Fibroblast of skin of left quadriceps (primary cell): ENCODE data around the gene LSM2.
"Not testable (repeated sequence)": the region's sequence is repeated elsewhere in the genome, so short reads cannot be mapped to it uniquely, and the experiment has no call there.

Source experiments
- DNase-seq, 2 experiments: peaks; one replicate each; pipeline ENCODE4 v3.0.0-alpha.2; 2013; ENCODE audit warnings: low read depth in 2 of 2

LSM2 gene

DNA sequence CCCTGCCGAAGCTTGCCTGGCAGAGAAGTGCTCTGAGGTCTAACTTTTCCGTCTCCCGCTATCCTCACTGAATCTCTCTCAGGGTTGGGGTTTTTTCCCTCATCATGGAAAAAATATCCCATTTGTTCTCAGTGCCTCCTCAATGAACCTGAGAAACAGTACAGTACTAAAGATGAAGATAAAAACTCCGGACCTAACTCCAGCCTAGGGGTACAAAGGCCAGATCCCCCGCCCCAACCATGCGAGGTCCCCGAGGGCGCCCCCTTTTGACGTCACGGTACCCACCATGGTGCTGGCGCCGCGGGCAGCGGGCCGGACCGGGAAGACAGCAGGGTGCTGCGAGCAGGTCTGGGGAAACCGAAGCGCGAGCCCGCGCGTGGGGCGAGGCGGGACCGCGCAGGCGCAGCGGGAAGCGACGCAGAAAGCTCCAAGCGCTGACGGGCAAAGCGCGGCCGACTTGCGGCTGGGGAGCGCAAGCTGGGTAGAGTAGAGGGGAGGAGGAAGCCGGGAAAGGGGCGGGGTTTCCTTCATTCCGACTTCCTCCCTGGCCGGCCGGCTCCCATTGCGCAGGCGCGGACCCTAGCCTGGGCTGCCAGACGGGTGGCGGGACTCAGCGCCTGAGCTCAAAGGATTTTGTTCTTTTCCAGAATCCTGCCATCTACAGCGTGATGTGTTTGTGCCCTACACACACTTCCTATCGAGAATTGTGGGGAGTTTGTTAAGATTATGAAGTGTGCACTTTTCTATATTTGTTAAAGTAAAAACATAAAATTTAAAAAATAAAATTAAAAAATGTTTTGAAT is at the start of gene LSM2:
Gene LSM2, minus strand, starts transcription at position 497 of the 803 bp plus-strand sequence. Its CDS starts 209 bp downstream, at position 288.
- peak; percentile 90 to 91 for DNase-seq

DNA sequence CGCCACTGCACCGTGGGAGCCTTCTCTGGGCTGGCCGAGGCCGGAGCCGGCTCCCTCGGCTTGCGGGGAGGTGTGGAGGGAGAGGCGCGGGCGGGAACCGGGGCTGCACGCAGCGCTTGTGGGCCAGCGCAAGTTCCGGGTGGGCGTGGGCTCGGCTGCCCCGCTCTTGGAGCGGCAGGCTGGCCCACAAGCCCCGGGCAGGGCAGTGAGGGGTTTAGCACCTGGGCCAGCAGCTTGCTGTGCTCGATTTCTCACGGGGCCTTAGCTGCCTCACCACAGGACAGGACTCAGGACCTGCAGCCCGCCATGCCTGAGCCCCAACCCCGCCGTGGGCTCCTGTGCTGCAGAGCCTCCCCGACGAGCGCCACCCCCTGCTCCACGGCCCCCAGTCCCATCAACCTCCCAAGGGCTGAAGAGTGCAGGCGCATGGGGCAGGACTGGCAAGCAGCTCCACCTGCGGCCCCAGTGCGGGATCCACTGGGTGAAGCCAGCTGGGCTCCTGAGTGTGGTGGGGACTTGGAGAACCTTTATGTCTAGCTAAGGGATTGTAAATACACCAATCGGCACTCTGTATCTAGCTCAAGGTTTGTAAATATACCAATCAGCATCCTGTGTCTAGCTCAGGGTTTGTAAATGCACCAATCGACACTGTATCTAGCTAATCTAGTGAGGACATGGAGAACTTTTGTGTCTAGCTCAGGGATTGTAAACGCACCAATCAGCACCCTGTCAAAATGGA is 45.4 kb upstream of the LSM2 start:
- not testable (repeated sequence) for DNase-seq

DNA sequence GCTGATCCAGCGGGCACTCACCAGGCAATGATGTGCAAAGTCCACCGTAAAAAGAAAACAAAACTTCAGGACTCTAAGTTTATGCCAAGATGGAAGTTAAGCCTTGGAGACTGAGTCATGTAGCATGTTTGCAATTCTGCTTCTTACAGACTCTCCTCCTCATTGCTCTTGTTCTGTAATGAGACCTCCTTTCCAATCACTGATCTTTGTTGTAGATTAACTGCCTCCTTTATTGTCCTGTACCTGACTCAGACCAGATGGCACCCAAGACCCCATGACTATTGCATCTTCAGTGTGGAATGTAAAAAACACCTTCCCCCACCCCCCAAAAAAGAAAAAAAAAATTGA is 44.7 kb upstream of the LSM2 start:
- DNase-seq = no peak

DNA sequence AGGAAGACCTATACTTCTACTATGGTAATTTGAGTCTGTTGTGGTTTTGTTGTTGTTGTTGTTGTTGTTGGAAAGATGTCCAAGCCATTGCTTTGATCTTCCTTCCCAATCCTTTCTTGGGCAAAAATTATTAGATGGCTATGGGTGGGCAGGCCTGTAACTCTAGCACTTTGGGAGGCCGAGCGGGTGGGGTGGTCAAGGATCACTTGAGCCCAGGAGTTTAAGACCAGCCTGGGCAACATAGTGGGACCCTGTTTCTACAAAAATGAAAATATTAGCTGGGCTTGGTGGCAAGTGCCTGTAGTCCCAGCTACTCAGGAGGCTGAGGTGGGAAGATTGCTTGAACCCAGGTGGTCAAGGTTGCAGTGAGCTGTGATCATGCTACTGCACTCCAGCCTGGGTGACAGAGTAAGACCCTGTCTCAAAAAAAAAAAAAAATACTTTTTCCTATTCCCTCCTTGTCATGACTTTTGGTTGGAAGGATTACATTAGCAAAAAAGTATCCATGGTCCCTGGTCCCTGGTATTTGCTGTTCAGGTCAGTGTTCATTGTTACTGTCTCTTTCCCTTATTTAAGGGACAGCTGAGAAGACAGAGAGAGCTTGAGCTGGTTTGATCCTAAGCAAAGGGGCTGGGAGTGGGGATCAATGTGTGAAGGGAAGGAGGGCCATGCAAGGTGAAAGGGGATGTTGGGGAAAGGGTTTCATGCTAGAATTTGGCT is 44.2 kb upstream of the LSM2 start:
- DNase-seq = no peak

DNA sequence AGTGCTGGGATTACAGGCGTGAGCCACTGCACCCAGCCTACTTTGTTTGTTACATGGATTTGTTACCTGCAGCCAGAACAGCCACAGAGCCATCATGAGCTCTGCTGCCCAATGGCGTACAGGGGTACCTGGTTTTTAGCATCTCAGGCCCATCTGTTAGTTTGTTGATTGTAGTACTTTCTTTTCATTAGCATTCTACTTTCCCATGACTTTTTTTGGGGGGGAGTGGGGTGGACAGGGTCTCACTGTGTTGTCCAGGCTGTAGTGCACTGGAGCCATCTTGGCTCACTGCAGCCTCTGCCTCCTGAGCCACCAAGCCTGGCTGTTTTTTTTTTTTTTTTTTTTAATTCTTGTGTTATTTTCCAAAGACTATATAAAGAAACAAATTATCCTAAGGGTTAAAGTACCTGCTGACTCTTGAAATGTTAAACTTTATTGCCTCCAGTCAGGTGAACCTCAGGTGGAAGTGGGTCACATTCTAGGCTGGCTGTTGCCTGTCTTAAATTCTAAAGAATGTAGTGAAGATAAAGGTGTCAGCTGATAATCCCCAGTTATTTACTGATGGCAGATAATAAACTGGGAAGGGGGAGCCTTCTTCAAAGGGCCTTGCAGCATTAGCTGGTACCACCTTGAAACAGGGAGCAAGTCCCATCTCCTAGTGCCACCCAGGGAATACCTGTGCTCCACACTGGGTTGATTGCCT is 40.7 kb upstream of the LSM2 start:
- DNase-seq = no peak

DNA sequence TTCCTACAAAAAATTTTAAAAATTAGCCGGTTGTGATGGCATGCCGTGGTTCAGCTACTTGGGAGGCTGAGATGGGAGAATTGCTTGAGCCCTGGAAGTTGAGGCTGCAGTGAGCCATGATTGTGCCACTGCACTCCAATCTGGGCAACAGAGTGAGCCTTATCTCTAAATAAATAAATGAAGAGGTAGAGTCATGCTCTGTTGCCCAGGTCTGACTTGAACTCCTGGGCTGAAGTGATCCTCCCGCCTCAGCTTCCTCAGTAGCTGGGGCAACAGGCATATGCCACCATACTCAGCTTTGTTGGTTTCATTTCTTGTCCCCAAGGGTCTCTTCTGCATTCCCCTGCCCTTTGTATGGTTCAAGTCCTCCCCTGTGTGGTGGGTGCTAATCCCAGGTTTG is 37.7 kb upstream of the LSM2 start:
- DNase-seq = no peak

DNA sequence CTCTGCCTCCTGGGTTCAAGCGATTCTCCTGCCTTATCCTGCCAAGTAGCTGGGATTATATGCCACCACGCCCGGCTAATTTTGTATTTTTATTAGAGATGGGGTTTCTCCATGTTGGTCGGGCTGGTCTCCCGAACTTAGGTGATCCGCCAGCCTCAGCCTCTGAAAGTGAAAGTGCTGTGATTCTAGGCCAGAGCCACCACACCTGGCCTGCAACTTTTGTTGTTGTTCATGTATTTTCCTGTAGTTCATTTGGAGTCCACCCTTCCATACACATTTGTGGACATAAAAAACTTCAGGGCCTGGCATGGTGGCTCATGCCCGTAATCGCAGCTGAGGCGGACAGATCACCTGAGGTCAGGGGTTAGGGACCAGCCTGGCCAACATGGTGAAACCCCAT is 35.3 kb upstream of the LSM2 start:
- no peak for DNase-seq

DNA sequence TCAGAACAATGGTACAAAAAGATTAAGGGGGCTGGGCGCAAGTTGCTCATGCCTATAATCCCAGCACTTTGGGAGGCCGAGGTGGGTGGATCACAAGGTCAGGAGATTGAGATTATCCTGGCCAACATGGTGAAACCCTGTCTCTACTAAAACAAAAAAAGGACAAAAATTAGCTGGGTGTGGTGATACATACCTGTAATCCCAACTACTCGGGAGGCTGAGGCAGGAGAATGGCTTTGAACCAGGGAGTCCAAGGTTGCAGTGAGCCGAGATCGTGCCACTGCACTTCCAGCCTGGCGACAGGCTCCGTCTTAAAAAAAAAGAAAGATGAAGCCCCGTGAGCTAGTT is 33.0 kb upstream of the LSM2 start:
- not testable (repeated sequence) for DNase-seq

DNA sequence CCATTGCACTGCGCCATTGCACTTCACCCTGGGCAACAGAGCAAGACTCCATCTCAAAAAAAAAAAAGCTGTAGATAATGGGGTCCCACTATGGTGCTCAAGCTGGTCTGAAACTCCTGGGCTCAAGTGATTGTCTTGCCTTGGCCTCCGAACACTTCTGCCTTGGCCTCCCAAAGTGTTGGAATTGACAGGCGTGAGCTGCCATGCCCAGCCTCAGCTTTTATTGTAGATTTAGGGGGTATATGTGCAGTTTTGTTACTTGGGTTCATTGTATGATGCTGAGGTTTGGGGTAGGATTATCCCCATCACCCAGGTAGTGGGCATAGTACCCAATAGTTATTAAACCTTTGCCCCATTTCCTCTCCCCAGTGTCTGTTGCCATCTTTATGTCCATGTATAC is 32.2 kb upstream of the LSM2 start:
- DNase-seq = no peak

DNA sequence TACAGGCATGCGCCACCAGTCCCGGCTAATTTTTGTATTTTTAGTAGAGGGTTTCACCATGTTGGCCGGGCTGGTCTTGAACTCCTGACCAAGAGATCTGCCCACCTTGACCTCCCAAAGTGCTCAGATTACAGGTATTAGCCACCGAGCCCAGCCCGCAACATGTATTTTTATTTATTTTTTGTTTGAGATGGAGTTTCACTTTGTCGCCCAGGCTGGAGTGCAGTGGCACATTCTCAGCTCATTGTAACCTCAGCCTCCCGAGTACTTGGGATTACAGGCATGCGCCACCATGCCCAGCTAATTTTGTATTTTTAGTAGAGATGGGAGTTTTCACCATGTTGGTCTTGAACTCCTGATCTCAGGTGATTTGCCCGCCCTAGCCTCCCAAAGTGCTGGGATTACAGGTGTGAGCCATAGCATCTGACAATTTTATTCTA is 31.4 kb upstream of the LSM2 start:
- not testable (repeated sequence) for DNase-seq

DNA sequence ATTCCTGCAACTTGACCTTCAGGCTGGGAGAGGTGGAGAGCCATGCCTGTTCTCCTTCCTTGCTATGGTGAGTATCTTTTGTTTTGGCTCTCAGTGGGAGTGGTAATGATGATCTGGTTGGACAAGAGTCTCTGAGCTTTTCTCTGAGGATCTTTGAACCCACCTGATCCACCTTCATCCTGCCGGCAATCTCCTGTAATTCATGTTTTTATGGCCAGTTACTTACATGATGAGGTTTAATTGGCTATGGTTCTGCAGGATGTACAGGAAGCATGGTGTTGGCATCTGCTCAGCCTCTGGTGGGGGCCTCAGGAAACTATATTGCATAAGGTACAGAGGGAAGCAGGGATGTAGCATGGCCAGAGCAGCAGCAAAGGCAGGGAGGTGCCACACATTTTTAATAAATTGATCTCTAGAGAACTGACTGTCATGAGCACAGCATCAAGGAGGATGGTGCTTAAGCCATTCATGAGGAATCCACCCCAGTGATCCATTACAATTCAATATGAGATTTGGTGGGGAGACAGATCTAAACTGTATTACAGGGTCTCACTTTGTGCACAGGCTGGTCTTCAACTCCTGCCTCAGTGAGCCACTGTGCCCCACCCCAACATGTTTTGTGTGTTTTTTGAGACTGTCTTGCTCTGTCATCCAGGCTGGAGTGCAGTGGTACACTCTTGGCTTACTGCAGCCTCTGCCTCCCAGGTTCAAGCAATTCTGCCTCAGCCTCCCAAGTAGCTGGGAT is 30.8 kb upstream of the LSM2 start:
- DNase-seq = no peak

DNA sequence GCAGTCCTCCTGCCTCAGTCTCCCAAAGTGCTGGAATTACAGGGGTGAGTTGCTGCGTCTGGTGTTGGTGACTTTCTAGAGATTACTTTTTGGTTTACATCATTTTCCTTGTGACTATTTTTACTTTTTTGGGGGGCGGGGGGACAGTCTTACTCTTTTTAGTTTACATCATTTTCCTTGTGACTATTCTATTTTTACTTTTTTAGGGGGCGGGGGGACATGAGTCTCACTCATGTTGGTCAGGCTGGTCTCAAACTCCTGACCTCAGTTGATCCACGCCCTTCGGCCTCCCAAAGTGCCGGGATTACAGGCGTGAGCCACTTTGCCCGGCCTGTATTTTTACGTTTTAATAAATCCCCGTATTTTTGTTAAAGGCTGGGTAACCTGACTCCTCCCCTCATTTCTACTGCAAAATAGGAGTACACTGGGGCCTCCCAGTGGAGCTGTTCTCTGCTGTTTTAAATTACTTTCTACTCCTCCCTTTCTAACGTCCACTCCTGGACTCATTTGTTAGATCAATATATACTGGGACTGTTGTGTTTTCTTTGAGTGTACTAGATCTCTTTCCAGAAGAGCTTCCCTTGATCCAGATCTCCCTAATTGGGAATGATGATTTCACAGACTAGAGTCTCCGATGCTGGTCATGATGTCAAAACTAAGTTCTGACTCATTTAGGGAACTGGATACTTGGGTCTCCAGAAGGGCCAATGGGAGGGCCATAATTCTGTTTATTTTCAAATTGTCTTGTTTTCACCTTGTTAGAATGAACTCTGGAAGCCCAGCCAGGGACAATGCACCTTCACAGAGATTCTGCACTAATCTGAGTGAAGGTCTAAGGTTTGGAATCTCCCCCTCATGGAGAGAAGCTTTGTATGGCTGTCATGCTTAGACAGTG is 30.0 kb upstream of the LSM2 start:
- no peak for DNase-seq

DNA sequence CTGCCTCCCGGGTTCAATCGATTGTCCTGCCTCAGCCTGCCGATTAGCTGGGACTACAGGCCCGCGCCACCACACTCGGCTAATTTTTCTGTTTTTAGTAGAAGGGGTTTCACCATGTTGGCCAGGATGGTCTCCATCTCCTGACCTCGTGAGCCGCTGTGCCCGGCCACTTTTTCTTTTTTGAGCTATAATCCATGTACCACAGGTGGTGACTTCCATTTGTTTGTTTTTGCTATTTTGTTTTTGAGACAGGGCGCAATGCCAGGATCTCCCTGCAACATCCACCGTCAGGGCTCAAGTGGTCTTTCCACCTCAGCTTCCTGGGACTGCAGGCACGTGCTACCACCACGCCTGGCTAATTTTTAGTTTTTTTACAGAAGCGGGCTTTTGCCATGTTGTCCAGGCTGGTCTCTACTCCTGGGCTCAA is 29.3 kb upstream of the LSM2 start:
- no peak for DNase-seq

DNA sequence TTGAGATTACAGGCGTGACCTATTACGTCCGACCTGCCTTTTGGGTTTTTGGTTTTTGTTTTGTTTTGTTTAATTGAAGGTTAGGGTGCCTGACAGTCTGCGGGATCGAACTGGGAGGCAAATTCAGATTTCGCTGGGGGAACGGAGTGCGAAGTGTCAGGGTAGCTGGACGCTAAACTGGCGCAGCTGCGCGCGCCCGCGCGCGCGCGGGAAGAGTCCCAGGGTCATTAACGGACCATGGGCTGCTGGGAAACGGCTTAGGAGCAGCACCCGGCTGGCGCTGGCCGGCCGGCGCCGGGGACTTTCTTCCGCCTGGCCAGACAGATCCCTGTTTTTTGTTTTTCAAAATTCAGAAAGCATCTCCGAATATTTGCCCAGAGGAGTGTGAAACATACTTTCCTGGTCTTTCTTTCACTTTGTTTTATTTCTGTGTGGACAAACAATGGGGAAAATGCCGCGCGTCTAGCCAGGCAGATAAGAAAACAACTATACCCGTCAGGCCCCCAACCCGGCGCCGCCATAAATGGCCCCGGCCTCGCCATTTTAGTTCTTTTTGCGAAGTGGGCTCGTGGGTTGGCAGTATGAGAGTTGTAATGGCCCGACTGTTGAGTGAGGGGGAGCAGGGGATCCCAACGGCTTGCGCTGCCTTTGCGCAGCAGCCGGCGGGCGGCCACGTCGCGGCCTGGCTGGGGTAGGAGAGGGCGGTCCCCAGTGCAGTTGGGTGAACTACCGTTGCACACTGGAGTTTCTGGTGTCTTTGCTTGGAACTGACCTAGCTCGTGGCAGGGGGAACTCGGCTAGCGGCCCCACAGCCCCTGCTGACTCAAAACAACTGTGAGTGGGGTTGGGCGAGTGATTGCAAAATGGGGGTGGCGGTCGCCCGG is 27.8 kb upstream of the LSM2 start:
- peak; percentile 52 to 56 for DNase-seq

DNA sequence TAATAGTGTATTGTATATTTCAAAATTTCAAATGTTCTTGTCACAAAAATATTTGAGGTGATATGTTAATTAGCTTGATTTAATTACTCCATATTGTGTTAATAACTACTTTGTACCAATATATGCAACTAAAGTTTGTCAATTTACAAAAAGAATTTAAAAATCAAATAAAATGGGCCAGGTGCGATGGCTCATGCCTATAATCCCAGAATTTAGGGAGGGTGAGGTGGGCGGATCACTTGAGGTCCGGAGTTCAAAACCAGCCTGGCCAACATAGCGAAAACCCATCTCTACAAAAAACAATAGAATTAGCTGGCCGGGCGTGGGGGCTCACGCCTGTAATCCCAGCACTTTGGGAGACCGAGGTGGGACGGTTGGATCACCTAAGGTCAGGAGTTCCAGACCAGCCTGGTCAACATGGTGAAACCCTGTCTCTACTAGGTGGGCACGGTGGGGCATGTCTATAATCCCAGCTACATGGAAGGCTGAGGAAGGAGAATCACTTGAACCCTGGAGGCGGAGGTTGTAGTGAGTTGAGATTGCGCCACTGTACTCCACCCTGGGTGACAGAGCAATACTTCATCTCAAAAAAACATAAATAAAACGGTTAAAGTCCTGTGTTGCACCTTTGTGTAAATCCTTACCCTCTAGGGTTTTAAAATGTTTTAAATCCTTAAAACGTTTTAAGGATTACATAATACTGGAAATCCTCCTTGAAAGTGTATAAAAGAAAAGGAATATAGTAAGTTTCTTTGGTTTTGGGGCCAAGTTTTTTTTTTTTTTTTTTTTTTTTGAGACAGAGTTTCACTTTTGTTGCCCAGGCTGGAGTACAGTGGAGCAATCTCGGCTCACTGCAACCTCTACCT is 24.8 kb upstream of the LSM2 start:
- DNase-seq = no peak

DNA sequence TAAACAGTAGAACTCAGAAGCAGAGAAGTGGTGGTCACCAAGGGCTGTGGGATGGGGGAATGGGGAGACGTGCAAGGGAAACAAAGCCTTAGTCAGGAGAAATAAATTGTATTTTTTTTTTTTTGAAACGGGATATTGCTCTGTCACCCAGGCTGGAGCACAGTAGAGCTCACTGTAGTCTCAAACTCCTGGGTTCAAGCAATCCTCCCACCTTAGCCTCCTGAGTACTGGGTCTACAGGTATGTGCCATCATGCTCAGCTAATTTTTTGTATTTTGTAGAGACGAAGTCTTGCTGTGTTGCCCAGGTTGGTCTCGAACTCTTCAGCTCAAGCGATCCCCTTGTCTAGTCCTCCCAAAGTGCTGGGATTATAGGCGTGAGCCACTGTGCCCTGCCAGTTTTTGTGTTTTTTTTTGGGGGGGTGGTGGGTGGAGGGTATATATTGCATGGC is 24.1 kb upstream of the LSM2 start:
- DNase-seq = no peak

DNA sequence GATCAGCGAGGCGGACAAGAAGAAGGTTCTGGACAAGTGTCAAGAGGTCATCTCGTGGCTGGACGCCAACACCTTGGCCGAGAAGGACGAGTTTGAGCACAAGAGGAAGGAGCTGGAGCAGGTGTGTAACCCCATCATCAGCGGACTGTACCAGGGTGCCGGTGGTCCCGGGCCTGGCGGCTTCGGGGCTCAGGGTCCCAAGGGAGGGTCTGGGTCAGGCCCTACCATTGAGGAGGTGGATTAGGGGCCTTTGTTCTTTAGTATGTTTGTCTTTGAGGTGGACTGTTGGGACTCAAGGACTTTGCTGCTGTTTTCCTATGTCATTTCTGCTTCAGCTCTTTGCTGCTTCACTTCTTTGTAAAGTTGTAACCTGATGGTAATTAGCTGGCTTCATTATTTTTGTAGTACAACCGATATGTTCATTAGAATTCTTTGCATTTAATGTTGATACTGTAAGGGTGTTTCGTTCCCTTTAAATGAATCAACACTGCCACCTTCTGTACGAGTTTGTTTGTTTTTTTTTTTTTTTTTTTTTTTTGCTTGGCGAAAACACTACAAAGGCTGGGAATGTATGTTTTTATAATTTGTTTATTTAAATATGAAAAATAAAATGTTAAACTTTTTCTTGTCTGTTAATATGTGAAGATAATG is 23.0 kb upstream of the LSM2 start:
- peak in 1 of 2 experiments; percentile 32 for DNase-seq
